Activated T-helper 17 cell treated with anti-CD3 and anti-CD28 coated beads, Interleukin-2, amount 50 U/mL, for 72 hours (primary cell): Measurements from ENCODE around the gene MGAT5. TPM values are rescaled to one million over a fixed set of nuclear protein-coding genes. Genes with fewer than 3 reads are reported as not detected.

Experiments
- ATAC-seq: fragments of 150-1000 bp; cut with Tn5 transposase; replicated peaks from 2 replicates; pipeline ENCODE4 v1.10.0; 2021; ENCODE audit warnings: mild to moderate bottlenecking, moderate library complexity
- H3K27ac Mint-ChIP-seq: one replicate; pipeline ENCODE4 v1.8.0; 2022; ENCODE audit warnings: mixed read lengths
- H3K27me3 Mint-ChIP-seq: one replicate; pipeline ENCODE4 v1.8.0; 2022; ENCODE audit warnings: mixed read lengths
- H3K36me3 Mint-ChIP-seq: one replicate; pipeline ENCODE4 v1.8.0; 2022; ENCODE audit warnings: low read depth, mild to moderate bottlenecking, mixed read lengths
- H3K4me1 Mint-ChIP-seq: one replicate; pipeline ENCODE4 v1.8.0; 2022; ENCODE audit warnings: mixed read lengths
- H3K4me3 Mint-ChIP-seq: one replicate; pipeline ENCODE4 v1.8.0; 2022; ENCODE audit warnings: mild to moderate bottlenecking, mixed read lengths
- H3K9me3 Mint-ChIP-seq: one replicate; pipeline ENCODE4 v1.8.0; 2022; ENCODE audit warnings: mixed read lengths
- total RNA-seq, 2 donors: library from RNA; stranded (reverse); gene quantifications; one replicate each; pipeline ENCODE4 v1.2.3, GENCODE V29; 2022

Gene MGAT5
- total RNA-seq, 2 donors from 2014 or later: 53.0 to 53.1 TPM

DNA sequence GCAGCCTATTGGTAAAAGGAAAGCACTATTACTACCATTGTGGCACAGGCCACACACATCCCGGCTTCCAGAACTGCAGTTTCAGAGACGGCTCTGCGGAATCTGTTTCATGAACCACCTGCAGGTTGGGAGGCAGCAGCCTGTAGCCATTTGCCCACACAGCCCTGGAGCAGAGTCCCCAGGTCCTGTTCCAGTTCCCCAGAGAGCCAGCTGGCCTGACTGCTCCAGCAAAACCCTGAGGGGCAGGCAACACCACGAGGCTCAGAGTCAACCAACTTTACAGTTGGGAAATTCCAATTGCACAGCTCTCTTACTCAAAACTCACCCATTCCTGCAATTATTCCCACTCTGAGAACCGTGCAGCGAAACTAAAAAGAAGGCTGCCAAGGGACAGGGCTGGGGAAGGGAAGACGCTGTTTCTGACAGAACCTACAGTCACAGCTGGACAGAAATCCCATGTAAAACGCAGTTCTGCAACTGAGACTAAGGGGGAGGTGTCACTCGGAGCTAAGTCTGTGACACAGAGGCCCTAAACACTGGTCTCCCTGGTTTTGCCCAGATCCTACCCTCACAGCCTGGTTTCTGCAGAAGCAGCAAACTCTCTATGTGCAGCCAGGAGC lies 245.5 kb downstream of the MGAT5 start:
- no peaks in the 10 kb centered on the region for H3K27me3 Mint-ChIP-seq
- no peaks in the 10 kb centered on the region for H3K4me1 Mint-ChIP-seq
- no peak overlapping the region for H3K4me3 Mint-ChIP-seq
- H3K27ac Mint-ChIP-seq: no peak overlapping the region
- H3K9me3 Mint-ChIP-seq: no peaks in the 10 kb centered on the region
- no peak for ATAC-seq
- H3K36me3 Mint-ChIP-seq: no peaks in the 10 kb centered on the region

DNA sequence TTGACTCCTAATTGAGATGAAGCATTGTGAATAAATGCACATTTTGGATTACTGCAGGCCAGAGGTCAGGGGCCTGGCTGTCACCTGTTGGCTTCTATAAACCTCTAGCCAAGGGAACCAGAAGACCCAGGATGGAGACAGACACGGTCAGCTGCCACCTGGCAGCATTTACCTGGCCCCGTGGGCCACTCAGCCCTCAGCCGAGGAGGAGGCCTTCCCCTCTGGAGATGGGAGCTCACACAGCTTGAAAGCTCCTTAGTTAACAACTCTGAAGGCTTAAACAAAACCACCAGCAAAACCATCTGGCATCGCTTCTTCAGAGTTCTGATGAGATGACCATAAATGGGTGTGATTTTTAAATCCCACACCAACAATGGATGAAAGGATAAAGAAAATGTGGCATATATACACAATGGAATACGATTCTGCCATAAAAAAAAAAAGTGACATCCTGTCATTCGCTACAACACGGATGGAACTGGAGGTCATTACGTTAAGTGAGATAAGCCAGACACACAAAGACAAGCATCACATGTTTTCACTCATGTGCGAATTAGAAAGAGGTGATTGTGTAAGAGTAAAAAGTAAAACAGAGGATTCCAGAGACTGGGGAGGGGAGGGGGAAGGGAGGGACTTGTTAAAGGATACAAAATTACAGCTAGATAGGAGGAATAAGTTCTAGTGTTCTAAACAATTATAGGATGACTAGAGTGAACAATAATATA lies 246.5 kb downstream of the MGAT5 start:
- ATAC-seq: no peak
- Mint-ChIP-seq H3K4me1 (no peaks in the 10 kb centered on the region), H3K36me3 (no peaks in the 10 kb centered on the region), H3K9me3 (no peaks in the 10 kb centered on the region), H3K27ac (no peak overlapping the region), H3K4me3 (no peak overlapping the region), H3K27me3 (no peaks in the 10 kb centered on the region)

DNA sequence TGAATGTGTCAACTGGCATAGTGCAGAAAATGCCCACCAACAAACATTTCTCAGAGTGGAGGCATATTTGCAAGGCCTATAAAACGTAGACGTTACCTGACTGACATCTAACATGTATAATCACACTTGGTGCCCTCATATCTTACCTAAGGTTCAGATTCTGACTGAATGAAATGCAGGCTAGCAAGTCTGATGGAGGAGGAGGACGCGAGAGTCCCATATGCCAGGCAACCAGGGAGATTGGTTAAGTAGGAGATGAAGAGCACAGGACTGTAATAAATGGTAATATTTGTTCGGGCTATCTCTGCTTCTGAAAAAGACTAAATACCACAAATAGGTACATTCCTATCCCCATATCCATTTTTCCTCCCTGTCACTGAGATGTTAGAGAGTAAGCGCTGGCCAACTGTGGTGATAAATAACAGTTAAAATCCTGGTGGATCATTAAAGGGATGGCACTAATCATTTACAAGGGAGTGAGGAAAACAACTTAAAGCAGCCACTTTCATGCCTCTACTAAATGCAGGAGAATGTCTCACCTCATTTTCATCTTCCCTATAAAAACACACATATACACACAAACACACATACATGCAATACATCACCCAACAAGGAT lies 247.7 kb downstream of the MGAT5 start:
- no peaks in the 10 kb centered on the region for H3K9me3 Mint-ChIP-seq
- H3K27me3 Mint-ChIP-seq: no peaks in the 10 kb centered on the region
- no peaks in the 10 kb centered on the region for H3K4me1 Mint-ChIP-seq
- no peak overlapping the region for H3K27ac Mint-ChIP-seq
- no peak for ATAC-seq
- no peak overlapping the region for H3K4me3 Mint-ChIP-seq
- no peaks in the 10 kb centered on the region for H3K36me3 Mint-ChIP-seq

GRCh38 chr2:134502104-134502503 lies 248.2 kb downstream of the MGAT5 start:
- no peaks in the 10 kb centered on the region for H3K27me3 Mint-ChIP-seq
- no peaks in the 10 kb centered on the region for H3K36me3 Mint-ChIP-seq
- no peak for ATAC-seq
- H3K4me1 Mint-ChIP-seq: no peaks in the 10 kb centered on the region
- no peaks in the 10 kb centered on the region for H3K9me3 Mint-ChIP-seq
- H3K4me3 Mint-ChIP-seq: no peak overlapping the region
- no peak overlapping the region for H3K27ac Mint-ChIP-seq
